WERI-Rb-1 (cell line): Measurements from ENCODE around the gene BTG1.

Experiments used
- DNase-seq: peaks from one replicate; pipeline ENCODE4 v3.0.0-alpha.2; 2020
- H3K27ac ChIP-seq: fragments of 250-450 bp; sonication (Bioruptor Pico); 2 replicates; pipeline ENCODE4 v1.5.1; 2020; ENCODE audit warnings: mild to moderate bottlenecking, moderate library complexity
- H3K27me3 ChIP-seq: fragments of 250-450 bp; sonication (Bioruptor Pico); 2 replicates; pipeline ENCODE4 v1.5.1; 2021; ENCODE audit warnings: mild to moderate bottlenecking, low read depth, moderate library complexity; ENCODE audit not compliant: insufficient read depth, severe bottlenecking
- H3K36me3 ChIP-seq: fragments of 250-450 bp; sonication (Bioruptor Pico); 2 replicates; pipeline ENCODE4 v1.5.1; 2020; ENCODE audit warnings: mild to moderate bottlenecking, moderate library complexity
- H3K4me3 ChIP-seq: 2 replicates; pipeline ENCODE4 v1.5.1; 2011; ENCODE audit warnings: low read depth, mild to moderate bottlenecking, control low read depth, low read length
- H3K9me3 ChIP-seq: fragments of 250-450 bp; sonication (Bioruptor Pico); 2 replicates; pipeline ENCODE4 v1.5.1; 2021; ENCODE audit warnings: mild to moderate bottlenecking, moderate library complexity; ENCODE audit not compliant: severe bottlenecking
- CTCF ChIP-seq: IDR thresholded peaks from 2 replicates; pipeline ENCODE4 v1.5.1; 2011; ENCODE audit warnings: low read depth, mild to moderate bottlenecking, control low read depth, inconsistent platforms, low read length

Gene BTG1

GRCh38 chr12:92191061-92191460 is 45.4 kb upstream of the BTG1 start:
- no peak for DNase-seq
- no peaks in the 10 kb centered on the region for H3K36me3 ChIP-seq
- TF ChIP-seq CTCF, result no peak
- no peak overlapping the region for H3K4me3 ChIP-seq
- no peak overlapping the region for H3K27ac ChIP-seq
- H3K27me3 ChIP-seq, result no peaks in the 10 kb centered on the region
- no peaks in the 10 kb centered on the region for H3K9me3 ChIP-seq

GRCh38 chr12:92188517-92189188 is 43.0 kb upstream of the BTG1 start:
- DNase-seq, result no peak
- no peak for TF ChIP-seq CTCF
- Histone ChIP-seq H3K27me3 (no peaks in the 10 kb centered on the region), H3K36me3 (no peaks in the 10 kb centered on the region), H3K4me3 (no peak overlapping the region), H3K9me3 (peaks cover 3% of the 10 kb centered on the region), H3K27ac (no peak overlapping the region)

GRCh38 chr12:92186038-92186470 is 40.4 kb upstream of the BTG1 start:
- H3K27ac ChIP-seq, result no peak overlapping the region
- no peak overlapping the region for H3K4me3 ChIP-seq
- no peak for DNase-seq

GRCh38 chr12:92185052-92185451 is 39.4 kb upstream of the BTG1 start:
- H3K27ac ChIP-seq, result no peak overlapping the region
- DNase-seq, result no peak
- H3K36me3 ChIP-seq, result no peaks in the 10 kb centered on the region
- H3K9me3 ChIP-seq, result peaks cover 3% of the 10 kb centered on the region
- H3K4me3 ChIP-seq, result no peak overlapping the region
- H3K27me3 ChIP-seq, result no peaks in the 10 kb centered on the region
- no peak for TF ChIP-seq CTCF

More at GRCh38 chr12:92186038-92186470, 40.4 kb upstream of the BTG1 start:
- Histone ChIP-seq H3K27me3 (no peaks in the 10 kb centered on the region), H3K36me3 (no peaks in the 10 kb centered on the region), H3K9me3 (peaks cover 3% of the 10 kb centered on the region)
- no peak for TF ChIP-seq CTCF

GRCh38 chr12:92183575-92183974 is 37.9 kb upstream of the BTG1 start:
- no peak overlapping the region for H3K4me3 ChIP-seq
- H3K27me3 ChIP-seq, result no peaks in the 10 kb centered on the region
- no peak for DNase-seq
- no peak overlapping the region for H3K27ac ChIP-seq
- H3K36me3 ChIP-seq, result no peaks in the 10 kb centered on the region
- TF ChIP-seq CTCF, result no peak
- peaks cover 3% of the 10 kb centered on the region for H3K9me3 ChIP-seq

GRCh38 chr12:92178340-92178739 is 32.7 kb upstream of the BTG1 start:
- Histone ChIP-seq H3K9me3 (no peaks in the 10 kb centered on the region), H3K27me3 (no peaks in the 10 kb centered on the region), H3K27ac (no peak overlapping the region), H3K4me3 (no peak overlapping the region), H3K36me3 (no peaks in the 10 kb centered on the region)
- TF ChIP-seq CTCF, result no peak
- DNase-seq, result no peak
